ENCODE measurements around the gene MPPED1. TPM values are rescaled to one million over a fixed set of nuclear protein-coding genes. Genes with fewer than 3 reads are reported as not detected.

Gene MPPED1
- total RNA-seq, 1 donor from 2014 or later = 526 TPM

DNA sequence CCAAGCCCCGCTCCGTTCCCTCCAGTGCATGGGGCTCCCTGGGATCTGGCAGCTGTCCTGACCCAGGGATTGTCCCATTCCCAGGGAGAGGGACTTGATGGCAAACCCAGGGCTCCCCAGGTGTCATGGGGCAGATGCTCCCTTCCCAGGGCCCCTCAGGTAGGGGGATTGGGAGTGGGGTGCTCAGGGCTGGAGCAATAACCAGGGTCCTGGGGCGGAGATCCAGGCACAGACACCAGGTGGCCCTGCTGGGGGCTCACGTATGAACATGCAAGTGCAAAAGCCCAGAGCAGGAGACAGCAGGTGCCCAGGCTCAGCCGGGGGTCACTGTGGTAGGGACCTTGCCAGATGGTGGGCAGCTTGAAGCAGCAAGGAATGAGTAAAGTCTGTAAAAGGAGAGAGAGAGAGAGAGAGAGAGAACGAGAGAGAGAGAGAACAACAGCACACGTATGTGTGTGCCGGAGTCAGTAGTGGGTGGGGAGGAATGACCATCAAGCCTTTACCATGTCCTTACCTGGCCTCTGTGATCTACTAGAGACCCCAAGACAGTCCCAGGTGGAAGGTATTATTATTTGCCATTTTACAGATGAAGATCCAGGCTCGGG lies 19.3 kb upstream of the MPPED1 start:
- DNase-seq (ENCODE audit: low spot score in 2 of 2) (no peak), FAIRE-seq (no peak)

DNA sequence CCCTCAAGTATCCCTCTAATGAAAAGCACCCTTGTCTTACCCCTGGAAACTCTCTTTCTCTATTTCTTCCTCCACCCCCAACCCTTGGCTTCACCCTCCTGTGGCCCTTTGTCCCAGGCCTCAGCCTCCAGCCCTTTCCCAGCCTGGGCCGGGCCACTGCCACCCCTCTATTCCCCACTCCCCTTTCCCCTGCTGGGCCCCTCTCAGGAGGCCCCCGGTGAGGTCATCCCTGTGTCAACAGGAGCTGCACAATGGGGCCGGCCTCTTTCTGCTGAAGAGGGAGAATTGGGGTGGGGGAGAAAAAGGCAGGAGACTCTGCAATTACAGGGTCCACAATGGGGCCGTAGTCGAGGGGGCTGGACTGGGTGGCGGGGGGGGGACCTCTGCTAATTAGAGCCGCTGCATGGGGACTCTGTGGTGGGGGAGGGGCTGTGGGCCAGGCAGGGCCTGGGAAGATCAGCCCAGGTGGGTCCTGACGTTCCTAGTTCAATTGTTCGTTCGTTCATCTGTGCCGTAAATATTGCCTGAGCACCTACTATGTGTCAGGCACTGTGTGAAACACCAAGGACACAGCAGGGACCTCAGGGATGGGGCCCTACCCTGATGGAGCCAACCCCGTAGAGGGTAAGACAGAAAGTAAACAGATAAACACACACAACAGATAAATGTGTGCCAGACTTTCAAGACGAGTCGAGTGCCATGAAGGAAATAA lies 18.5 kb upstream of the MPPED1 start:
- DNase-seq (ENCODE audit: low spot score in 2 of 2) (no peak), FAIRE-seq (no peak)

DNA sequence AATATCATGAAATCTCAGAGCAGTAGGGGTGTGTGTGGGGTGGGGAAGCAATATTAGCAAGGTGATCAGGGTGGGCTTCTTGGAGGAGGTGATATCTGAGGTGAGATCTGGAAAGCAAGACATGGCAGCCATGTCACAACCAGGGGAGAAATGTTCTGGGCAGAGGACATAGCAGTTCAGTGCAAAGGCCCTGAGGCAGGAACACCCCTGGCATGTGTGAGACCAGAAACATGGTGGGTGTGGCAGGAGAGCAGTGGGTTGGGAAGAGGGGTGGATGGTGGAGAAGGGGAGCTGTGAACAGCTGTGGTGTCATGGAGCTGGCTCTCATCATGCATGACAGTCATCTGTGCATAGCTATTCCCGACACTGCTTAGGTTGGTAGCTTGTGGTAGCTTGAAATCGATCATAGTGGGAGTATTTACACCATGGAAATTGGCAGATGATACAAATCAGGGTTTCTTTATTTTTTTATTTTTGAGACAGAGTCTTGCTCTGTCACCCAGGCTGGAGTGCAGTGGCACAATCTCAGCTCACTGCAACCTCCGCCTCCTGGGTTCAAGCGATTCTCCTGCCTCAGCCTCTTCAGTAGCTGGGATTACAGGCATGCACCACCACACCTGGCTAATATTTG lies 17.9 kb upstream of the MPPED1 start:
- no peak for FAIRE-seq

DNA sequence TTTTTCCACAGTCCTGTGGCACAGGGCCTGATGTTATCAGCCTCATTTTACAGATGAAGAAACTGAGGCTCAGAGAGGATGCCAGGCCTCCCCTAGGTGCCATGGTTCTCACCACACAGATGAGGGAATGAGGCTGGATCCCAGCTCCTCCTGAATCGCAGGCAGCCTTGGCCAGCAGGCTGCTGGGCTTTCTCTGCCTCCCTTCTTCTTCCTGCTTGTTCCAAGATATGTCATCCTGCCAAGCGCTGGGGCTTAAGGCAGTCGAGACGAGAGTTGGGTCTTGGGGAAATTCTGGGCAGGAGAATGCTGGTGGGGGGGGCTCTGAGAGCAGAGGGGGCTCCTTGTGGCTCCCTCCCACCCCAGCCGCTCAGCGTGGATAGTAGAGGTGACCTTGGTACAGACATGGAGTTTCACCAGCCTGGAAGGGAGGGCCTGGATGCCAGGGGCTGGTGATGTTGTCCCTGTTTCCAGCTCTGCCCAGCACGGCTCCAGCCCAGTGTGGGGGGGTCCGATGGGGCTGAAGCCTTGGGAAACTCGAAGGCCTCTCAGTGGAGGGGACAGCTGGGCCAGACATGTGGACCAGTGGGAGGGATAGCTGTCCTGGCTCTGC lies 16.6 kb upstream of the MPPED1 start:
- DNase-seq (ENCODE audit: low spot score in 2 of 2) = no peak
- FAIRE-seq = no peak

More for the DNA sequence above, 17.9 kb upstream of the MPPED1 start:
- no peak for DNase-seq (ENCODE audit: low spot score in 2 of 2)

DNA sequence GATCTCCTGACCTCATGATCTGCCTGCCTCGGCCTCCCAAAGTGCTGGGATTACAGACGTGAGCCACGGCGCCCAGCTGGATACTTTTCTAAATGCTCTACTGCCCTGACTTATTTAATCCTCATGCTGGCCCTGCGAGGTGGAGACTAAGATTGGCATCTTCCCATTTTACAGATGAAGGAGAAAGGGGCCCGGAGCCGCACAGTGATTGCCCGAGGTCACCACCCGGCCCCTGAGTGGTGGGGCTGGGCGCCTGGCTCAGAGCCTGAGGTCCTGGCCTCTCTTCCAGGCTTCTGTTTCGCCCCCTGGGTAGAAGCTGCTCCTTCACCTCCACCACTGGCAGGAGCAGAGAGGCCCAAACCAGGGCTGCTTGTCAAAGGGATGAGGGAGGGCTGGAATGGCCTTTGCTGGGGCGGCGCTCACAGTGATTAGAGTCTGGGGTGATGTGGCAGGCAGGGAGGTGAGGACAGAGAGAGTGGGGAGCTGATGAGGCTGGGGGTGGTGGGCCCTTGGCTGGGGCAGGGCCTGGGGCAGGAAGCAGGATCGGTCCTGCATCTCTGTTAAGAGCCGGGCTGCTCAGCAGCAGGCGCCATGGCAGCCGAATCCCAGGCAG lies 15.4 kb upstream of the MPPED1 start:
- FAIRE-seq (no peak), DNase-seq (ENCODE audit: low spot score in 2 of 2) (no peak)

DNA sequence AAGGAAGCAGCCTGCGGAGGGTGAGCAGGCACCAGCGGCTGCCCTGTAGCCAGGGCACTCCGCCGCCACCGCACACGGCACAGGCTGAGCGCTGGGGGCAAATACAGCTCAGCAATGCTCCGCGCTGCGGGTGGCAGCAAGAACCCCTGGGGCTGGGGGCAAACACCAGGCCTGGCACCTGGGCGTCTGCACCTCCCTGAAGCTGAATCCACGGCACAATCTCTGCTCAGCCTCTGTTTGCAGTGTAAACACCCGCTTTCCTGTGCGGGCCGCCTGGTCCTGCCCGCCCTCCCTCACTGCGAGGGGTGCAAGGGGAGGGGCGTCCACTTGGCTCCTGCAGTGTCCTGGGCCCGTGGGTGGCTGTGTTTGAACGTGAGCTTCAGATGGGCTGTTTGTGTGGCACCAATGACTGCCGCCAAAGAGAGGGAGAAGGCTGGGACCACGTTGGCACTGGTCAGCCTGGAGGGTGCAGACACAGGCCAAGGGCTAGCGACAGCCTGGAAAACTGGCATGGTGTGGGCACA lies 14.8 kb upstream of the MPPED1 start:
- no peak for DNase-seq (ENCODE audit: low spot score in 2 of 2)
- FAIRE-seq = no peak

DNA sequence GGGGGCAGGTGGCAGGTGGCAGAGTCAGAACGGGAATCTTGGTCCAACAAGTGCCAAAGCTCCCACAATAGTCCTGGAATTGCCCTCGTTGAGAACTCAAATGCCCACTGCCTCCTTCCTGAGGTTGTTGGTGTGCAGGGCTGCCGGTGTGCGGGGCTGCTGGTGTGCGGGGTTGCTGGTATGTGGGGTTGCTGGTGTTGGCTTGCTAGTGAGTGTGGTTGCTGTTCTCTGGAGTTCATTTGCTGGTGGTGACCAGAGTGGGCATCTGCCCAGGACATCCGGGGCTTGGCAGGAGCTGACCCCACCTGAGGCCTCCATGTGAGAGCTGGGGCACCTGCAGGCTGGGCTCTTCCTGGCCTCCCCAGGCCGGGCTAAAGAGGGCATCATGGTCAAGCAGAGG lies 14.0 kb upstream of the MPPED1 start:
- no peak for FAIRE-seq
- no peak for DNase-seq (ENCODE audit: low spot score in 2 of 2)

DNA sequence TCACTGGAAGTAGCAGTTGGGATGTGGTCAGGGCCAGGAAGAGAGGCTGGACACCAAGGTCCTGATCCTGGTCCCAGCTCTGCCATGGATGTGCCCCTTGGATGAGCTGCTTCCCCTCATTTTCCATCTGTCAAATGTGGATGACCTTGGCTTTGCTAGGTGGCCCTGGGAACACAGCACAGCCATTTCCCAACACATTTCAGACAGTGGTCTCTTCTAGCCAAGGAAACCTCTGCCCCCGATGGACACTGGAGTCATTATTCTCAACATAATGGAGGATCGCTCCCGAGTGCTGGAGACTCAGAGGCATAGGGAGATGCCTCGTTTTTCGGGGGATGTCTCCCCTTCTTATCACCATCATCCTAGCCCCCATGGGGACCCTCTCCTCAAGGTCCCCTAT lies 13.6 kb upstream of the MPPED1 start:
- no peak for FAIRE-seq
- no peak for DNase-seq (ENCODE audit: low spot score in 2 of 2)

DNA sequence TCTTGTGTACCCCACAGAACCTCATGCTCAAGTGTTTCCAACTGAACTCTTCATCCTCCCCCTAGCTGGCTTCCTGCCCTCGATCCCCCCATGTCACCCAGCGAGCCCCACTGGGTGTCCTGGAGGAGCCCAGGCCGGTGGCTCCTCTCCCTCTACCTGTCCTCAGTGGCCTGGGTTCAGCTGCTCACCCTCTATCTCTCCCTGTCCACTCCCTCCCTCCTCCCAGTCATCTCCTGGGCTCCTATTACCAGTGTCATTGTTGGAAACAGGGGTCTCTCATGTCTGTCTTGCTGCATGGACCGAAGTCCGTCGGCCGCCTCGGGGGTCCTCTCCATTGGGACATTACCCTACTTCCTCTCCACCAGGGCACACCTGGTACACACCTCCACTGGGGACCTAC lies 12.9 kb upstream of the MPPED1 start:
- FAIRE-seq = no peak
- no peak for DNase-seq (ENCODE audit: low spot score in 2 of 2)

DNA sequence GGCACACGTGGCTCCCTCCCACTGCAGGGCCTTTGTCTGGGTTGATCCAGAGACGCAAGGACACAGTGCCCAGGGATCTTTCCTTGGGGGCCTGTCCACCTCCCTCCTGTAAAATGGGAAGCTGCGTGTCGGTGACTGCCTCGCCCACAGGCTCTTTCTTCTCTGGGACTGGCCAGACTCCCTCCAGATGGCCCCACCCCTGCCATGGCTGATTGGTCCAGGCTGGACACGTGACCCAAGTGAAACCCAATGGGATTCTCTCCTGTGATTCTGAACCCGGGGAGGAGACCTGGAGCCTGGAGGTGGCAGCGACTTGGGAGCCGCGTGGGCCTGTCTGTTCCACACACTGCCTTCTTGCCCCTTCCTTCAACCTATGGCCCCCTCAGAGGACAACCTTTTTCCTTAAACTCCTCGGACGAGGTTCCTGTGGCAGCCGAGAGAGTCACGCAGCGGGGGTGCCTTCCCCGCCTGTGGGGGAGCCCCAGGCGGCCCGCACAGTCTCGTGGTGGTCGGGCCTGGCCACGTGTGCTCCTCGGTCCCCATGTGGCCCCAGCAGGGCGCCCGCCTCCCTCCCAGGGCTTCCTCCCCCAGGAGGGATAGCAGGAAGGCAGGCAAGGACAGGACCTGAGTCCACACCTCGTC lies 12.4 kb upstream of the MPPED1 start:
- DNase-seq (ENCODE audit: low spot score in 2 of 2) = no peak
- FAIRE-seq = no peak

DNA sequence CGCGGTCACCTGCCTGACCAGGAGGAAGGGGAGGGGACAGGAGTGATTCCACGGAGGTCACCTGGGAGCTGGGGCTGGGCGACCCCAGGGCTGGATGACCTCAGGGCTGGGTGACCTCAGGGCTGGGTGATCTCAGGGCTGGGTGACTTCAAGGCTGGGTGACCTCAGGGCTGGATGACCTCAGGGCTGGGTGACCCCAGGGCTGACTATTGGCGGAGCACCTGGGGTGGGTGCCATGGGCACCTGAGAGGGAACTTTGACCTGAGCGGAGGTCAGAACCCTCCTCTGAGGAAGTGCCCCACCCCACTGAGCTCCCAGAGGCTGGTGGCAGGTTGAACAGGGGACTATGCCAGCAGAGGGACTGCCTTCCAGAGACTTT lies 11.8 kb upstream of the MPPED1 start:
- no peak for FAIRE-seq

DNA sequence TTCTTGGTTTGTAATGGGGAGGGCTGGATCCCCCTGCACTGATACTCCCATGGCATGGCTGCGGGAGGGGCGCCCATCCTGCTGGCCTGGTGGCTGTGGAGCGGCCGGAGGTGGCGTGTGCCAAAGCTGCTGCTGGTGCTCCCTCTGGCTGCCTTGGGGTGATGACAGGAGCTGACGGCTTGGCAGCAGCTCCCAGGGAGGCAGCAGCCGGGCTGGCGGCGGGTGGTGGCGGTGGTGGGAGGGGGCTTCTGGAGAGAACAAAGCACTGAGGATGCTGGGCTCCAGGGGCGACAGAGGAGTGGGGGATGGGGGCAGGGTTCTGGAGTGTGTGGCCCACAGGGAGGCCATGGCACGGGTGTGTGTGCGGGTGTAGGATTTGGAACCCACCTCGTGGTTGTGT lies 11.4 kb upstream of the MPPED1 start:
- FAIRE-seq = no peak
- DNase-seq (ENCODE audit: low spot score in 2 of 2) = peak in 1 of 2 donors; percentile 52

More for the DNA sequence above, 11.8 kb upstream of the MPPED1 start:
- DNase-seq (ENCODE audit: low spot score in 2 of 2) = no peak

DNA sequence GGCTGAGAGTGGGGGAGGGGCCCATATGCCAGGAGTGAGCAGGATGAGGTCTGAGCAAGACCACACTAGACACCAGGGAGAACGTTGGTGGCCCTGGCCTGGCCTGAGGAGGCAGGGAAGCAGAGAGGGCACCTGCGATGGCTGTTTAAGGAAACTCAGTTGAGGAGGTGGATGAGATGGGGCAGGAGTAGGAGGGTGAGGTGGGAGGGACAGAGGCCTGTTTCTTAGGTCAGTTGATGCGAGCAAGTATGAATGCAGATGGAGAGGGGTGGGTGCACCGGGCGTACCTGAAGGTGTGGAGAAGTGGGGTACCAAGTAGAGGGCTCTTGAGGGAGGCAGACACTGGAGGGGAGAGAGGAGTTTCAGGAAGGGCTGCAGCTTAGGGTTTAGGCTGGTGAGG lies 10.6 kb upstream of the MPPED1 start:
- no peak for FAIRE-seq

DNA sequence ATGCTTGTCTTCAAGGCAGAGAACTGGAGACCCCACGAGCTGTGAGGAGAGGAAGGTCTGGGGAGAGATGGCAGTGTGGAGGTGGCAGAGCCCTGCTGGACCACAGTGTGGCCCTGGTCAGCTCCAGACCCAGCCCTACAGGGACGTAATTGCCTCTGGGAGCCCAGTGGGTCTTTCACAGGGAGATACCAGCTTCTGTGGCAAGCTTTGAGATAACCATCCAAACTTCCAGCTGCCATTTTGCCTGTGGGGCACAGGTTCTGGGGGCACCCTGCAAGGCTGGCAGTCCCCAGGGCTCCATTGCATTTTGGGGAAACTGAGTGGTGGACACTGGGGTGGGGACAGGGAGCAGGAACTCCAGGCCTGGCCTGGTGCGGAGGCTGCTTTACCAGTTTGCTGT lies 10.2 kb upstream of the MPPED1 start:
- FAIRE-seq = no peak
- DNase-seq (ENCODE audit: low spot score in 2 of 2) = no peak

More for the DNA sequence above, 10.6 kb upstream of the MPPED1 start:
- DNase-seq (ENCODE audit: low spot score in 2 of 2) = no peak

DNA sequence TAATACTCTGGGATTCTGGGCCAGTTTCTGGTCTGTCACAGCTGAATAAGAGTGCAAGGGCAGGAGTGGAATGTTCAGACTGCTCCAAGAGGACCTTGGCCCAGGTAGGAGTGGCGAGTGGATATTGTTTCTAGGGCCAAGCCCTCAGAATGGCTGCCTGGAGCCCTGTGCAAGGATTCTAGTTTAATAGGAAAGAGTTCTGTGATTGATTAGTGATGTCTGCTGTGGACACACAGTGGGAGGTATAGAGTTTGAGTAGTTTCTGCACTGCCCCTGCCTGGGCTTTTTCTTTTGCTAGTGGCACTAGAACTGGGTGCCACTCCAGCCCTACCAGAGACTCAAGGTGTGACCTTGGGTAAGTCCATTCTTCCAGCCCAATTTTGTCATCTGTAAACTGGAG lies 9.7 kb upstream of the MPPED1 start:
- FAIRE-seq (no peak), DNase-seq (ENCODE audit: low spot score in 2 of 2) (no peak)

DNA sequence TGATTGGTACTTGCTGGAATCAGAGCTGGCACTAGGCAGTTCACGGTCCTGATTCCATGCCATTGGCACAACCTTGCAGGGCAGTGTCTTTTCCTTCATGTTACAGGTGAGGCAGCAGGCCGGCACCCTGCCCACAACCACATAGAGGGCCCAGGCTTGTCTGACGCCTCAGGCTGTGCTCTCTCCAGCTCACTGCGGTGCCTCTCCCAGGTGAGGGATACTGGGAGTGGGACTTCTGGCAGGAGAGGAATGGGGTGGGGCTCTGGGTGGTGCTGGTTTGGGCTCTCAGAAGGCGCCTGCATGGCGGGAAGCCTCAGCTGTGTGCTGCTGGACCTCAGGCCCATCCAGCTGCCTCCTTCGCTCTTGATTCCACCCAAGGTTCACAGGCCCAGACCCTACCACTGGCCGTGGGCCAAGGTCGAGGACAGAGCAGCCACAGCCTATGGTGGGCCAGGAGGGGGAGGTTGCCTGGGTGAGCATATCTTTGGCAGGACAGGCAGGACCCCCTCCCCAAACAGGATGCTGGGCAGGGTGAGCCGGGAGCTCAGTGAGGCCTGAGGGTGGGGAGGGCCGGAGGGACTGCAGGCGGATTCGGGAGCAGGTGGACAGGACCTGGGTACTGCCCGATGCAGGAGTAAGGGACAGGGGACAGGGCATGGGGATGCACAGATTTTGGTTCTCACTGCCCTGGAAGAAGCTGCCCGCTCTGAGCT lies 7.0 kb upstream of the MPPED1 start:
- FAIRE-seq (no peak), DNase-seq (ENCODE audit: low spot score in 2 of 2) (no peak)

DNA sequence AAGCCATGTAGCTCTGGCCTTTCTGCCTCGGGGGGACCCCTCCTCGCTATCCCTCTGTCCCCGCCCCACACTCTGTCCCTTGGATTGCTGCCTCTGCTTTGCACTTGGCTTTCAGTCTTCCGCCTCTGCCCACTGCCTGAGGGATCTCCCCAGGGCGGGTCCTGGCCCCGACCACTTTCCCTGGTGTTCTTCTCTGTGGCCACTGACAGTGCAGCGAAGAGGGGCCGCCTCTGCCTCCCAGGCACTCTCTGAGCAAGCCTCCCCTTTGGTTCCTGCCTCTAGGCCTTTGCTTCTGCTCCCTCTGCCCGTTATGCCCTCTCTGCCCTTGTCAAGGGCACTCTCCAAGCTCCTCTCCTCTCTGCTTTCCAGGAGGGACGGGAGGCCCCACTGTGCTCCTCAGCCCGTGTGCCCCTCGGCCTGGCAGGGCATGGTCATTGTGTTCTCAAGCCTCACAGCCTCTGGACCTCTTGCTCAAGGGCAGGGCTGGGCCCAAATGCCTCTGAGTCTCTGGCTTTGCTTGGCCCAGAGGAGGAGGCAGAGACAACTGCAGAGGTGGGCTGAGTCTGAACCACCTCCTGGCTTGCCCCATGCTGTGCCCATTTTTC lies 5.5 kb upstream of the MPPED1 start:
- DNase-seq (ENCODE audit: low spot score in 2 of 2) (no peak), FAIRE-seq (no peak)

DNA sequence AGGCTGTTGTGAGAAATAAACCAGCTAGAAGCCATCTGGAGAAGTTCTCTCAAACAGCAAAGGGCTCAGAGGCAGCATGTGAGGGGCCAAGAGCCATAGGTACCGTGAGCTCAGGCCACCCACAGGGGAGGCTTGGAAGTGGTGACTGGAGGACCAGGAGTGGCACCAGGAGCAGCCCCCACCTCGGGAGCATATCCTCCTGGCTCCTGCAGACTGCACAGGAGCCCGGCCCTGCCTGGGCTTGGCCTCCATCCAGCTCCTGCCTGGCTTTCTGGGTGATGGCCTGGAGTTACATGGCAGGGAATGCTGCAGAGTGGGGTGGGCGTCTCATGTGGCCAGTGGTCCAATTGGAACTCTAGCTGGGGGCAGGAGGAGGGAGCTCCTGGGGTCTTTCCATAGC lies 4.2 kb upstream of the MPPED1 start:
- DNase-seq (ENCODE audit: low spot score in 2 of 2) = no peak
- no peak for FAIRE-seq

DNA sequence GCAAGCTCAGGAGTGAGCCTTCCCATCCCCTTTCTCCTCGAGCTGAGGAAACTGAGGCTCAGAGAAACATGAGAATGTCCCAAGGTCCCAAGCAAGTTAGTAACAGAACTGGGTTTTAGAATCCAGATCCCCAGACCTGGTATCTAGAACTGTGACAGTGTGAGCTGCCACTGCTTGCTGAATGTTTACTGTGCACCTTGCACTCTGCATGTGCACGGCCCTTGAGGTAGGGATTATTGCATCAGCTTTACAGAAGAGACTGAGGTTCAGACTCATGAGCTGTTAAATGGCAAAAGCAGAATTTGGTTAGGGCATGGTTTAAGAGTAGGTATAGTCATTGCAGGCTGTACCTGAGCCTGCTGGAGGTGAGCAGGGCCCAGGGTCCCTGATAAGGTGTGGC lies 3.8 kb upstream of the MPPED1 start:
- DNase-seq (ENCODE audit: low spot score in 2 of 2) (no peak), FAIRE-seq (no peak)
